NCI-H1048 (cell line): Measurements from ENCODE around the gene BRD1.
"Not testable (repeated sequence)": the region's sequence is repeated elsewhere in the genome, so short reads cannot be mapped to it uniquely, and the experiment has no call there.

Experiments used
- DNase-seq: peaks from one replicate; lab custom pipeline; 2025; lab: John Stamatoyannopoulos, UW

BRD1 gene

DNA sequence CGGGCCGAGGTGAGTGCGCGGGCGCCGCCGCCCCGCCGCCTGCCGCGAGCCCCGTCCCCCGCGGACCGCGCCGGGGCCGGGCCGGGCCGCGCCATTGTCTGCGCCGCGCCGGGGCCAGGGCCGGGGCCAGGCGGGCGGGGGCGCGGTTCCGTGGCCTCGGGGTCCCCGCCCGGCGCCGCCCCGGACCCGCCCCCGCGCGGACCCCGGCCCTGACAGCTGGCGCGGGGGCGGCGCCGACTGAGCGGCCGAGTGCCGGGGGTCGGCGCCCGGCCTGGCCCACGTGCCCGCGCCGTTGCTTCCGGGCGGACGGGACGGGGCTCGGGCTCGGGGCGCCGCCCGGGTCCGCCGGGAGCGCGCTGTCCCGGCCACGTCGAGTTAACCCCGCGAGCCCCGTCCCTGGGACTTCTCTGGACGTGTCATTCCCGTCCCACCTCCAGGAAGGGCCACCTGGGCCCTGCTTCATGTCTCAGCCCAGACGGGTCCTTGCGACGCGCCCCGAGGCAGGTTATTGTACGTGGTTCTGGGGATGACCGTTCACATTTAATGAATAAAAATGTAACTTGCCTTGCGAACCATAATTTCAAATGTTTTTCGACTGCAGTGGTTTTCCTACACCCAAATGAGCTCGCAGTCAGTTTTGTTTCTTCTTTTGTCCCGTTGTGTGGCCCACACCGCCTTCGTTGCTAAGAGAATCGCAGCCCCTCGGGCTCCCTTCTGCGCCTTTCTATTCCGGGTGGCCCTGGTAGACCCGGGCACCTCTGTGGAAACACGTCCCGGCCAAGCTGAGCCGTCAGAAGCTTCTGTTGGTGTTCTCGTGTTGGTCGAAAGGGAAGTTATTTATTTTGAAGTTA is 26.5 kb upstream of the BRD1 start:
- DNase-seq = no peak

DNA sequence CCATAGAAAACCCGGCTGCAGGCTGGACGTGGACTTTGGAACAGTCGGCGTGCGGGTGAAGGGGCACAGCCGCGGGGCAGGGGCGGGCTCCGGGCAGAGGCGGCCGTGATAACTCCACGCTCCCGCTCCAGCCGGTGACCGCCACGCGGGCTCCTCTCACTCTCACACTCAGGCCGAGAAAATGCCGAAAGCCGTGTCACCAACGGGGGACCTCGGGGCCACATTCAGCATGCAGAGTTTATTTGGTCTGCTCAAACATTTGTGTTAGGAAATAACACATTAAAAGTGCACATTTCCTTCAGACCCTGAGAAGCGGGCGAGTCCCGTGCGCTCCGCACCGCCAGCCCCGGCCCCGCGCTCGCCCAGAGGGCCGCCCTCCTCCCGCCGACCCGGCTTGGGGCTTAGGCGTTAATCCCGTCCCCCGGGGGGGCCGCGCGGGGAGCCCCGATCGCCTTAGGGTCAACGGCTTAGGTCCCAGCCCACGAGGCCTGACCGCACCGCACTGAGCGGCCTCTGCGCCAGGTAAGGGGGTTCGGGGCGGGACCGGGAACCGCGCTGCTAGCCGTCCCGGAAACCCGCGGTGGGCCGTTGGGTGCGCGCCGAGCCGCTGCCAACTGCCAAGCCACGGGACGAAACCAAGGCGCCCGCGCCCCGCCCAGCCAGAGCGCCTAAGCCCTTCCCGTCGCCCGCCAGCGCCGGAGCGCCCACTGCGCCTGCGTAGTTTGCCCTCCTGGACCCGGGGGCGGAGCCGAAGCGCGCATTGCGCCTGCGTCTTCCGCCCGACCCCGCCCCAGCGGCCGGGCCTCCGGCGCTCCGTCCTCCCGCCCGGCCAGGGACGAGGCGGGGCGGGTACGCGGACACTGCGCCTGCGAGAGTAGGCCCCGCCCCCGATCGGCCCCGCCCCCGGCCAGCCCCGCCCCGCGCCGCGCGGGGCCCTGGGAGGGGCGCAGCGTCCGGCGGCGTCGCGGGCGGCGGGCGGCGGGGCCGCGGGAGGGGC is 25.5 kb upstream of the BRD1 start, which contains the start of gene ZBED4:
TSS of gene ZBED4 (plus strand) at position 947 of the 997 bp plus-strand sequence. CDS start 29,819 bp downstream, outside the sequence.
- DNase-seq = peak; percentile 86

DNA sequence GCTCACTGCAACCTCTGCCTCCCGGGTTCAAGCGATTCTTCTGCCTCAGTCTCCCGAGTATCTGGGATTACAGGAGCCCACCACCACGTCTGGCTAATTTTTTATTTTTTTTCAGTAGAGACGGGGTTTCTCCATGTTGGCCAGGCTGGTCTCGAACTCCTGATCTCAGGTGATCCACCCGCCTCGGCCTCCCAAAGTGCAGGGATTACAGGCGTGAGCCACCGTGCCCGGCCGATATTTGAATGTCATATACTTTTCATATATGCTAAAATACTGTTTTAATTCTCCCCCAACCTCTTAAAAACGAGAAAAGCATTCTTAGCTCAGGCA is 24.9 kb upstream of the BRD1 start:
- DNase-seq = not testable (repeated sequence)

- no peak for DNase-seq
Measured at GRCh38 chr22:49850959-49851802, 23.5 kb upstream of the BRD1 start.

- DNase-seq = no peak
Measured at GRCh38 chr22:49850021-49850911, 22.6 kb upstream of the BRD1 start.

GRCh38 chr22:49849161-49850020 is 21.7 kb upstream of the BRD1 start:
- DNase-seq = no peak

DNA sequence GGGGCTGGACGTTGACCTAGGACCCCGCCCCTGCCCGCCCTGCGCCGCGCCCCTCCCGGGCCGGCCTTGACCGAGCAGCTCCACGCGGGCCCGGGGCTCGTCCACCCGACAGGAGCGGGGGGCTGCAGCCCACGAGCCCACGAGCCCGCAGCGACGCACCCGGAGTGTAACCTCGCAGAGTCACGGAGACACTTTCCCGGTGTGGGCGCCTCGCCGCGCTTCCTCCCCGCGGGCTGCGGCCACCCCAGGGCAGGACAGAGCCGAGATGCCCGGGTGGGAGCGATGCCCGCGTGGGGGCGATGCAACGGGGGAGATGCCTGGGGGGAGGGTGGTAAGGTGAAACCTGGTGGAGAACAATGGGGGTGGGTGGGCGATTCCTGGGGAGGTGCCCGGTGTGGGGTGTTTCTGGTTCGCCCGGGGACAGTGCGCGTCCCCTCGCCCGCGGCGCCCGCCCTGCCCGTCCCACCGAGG is 21.1 kb upstream of the BRD1 start:
- DNase-seq = no peak

GRCh38 chr22:49847751-49848689 is 20.3 kb upstream of the BRD1 start:
- no peak for DNase-seq

GRCh38 chr22:49845666-49846459 is 18.2 kb upstream of the BRD1 start:
- DNase-seq = no peak

GRCh38 chr22:49845241-49845640 is 17.6 kb upstream of the BRD1 start:
- no peak for DNase-seq

DNA sequence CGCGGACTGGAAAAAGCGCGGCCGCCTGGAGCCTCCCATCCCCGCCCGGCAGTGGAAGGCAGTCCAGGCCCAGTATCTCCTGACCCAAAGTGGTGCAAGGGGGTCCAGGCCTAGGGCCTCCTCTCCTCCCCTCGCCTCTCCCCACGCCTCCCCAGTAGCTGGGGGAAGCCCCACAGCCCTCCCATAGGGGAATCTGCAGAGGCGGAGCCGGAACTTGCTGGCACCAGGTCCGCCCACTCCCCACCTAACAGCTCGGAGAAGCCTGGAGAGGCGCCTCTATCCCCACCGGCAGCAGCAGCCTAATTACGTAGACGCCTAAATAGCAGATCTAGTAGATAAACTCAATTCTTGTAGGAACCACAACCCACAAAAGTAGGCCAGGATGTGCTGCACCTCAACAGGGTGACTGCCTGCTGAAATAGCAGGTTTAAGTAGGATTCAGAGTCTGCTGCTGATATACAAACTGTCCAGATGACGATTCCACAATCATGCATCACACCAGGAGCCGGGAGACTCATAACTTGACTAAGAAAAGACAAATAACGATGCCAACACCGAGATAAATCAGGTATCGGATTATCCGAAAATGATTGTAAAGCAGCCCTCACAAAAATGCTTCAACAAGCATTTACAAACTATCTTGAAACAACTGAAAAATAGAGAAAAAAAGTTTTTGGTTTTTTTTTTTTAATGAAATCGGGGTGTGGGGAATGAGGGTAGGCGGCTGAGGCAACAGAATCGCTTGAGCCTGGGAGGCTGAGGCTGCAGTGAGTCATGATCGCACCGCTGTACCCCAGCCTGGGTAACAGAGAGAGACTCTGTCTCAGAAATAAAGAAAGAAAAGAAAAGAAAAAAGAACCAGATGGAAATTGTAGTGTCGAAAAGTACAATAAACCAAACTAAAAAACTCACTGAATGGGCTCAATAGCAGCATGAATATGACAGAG is 11.4 kb upstream of the BRD1 start:
- no peak for DNase-seq

DNA sequence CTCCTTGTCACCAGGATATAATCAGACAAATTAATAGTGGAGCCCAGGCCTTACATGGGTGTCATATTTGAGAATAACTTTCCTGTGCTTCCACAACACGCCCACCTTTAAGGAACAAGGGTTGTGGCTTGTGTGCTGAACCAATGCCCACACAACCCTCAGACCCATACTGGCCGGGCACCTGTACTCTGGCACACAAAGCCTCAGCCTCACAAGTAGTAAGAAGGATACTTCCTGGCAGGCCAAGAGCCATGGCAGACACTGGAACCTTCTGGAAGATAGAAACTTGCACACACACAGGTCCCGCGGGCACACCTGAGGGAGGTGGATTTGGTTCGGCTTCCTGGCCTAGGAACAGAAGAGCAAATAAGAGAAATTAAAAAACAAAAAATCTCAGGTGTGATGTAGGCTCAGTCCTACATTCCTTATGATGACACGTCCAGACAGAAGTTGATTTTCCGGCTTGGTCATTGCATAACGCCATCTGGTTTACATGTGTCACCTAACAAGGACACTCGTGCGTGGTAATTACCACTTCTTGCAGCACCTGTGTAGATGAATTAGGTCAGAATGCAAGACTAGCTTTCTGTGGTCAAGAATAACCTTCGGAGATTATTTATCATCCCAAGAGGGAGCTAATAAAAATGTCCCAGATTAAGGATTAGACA is 5.8 kb upstream of the BRD1 start:
- DNase-seq = no peak

DNA sequence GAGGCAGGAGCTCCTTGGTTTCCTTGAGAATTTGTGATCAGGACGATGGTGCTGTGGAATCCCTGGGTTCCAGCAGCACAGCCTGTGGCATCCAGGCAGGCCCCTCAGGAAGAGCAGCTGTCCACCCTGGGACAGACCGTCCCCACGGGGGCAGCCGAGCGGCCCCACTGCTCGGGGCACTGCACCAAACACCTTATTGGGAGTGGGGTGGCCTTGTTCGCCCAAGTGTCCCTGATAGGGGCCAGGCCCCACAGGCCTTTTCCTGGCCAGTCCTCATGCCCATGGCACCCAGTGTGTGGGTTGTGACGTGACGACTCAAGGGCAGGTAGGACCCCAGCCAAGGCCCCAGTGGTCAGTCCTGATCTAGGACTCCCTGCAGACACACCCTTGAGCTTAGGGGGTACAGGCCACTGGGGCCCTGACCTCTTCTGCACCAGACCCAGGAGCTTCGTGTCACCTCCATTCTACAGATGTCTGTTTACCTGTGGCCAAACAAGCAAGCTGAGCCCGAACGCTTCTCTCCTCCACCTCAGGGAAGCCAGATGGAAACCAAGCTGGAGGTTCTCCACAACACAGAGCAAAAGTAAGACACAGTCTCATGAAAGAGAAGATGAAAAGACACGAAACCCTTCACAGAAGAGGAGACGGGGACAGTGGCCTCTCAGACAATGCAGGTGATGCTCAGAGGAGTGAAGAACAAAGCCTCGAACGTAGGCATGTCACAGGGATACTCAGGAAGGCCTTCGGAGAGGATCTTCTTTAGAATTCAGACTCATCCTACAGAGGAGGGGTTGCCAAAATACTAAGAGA is 1.6 kb upstream of the BRD1 start:
- DNase-seq = no peak

DNA sequence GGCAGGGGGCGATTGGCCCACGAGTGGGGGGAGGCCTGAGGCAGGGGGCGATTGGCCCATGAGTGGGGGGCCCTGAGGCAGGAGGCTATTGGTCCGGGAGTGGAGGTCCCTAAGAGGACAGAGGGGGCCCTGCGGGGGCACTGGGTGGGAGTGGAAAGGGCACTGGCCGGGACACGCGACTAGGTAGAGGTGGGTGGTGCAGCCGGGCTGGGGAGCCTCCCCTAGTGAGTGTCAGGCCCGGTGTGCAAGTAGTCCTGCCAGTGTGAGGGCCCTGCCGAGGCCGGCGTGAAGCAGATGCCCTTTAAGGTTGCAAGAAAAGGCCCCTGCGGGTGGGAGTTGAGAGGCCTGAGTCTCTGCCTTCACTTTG is 909 bp upstream of the BRD1 start:
- DNase-seq = no peak

- DNase-seq = no peak
Measured at GRCh38 chr22:49827271-49827852, 311 bp downstream of the BRD1 start.
